ENCODE measurements around the gene BBS9.

GRCh38 chr7:33184828-33185227 lies 55.5 kb downstream of the BBS9 start:
- TF ChIP-seq CTCF (conservative IDR thresholded peaks at IDR 0.05; ENCODE audit: low read length) (no peak), EZH2phosphoT487 (IDR thresholded peaks at IDR 0.05; ENCODE audit: borderline replicate concordance) (no peak)

Data from Loucy (cell line).